ENCODE results near the gene C11orf86. TPM values are rescaled to one million over a fixed set of nuclear protein-coding genes. Genes with fewer than 3 reads are reported as not detected.
"Not testable (repeated sequence)": the region's sequence is repeated elsewhere in the genome, so short reads cannot be mapped to it uniquely, and the experiment has no call there.

Gene C11orf86
- total RNA-seq, 2 experiments from 2014 or later: not detected

- Mint-ChIP-seq H3K27ac (no peak overlapping the region), H3K27me3 (no peaks in the 10 kb centered on the region)
- CTCF ChIA-PET: no interaction called here
Measured at GRCh38 chr11:67002921-67003411, 27.9 kb downstream of the C11orf86 start.

GRCh38 chr11:67005200-67005599 is 30.1 kb downstream of the C11orf86 start:
- DNase-seq; POLR2A ChIA-PET; H3K27me3 Mint-ChIP-seq; H3K9me3 Mint-ChIP-seq; H3K4me3 Mint-ChIP-seq; intact Hi-C loops (cut with micrococcal nuclease); ATAC-seq; H3K27ac Mint-ChIP-seq; CTCF ChIA-PET; H3K4me1 Mint-ChIP-seq (ENCODE audit: low read depth); H3K36me3 Mint-ChIP-seq (ENCODE audit: low read depth): not testable (repeated sequence)

More at GRCh38 chr11:67002921-67003411, 27.9 kb downstream of the C11orf86 start:
- no peaks in the 10 kb centered on the region for H3K36me3 Mint-ChIP-seq (ENCODE audit: low read depth)
- H3K4me3 Mint-ChIP-seq: no peak overlapping the region
- H3K9me3 Mint-ChIP-seq: no peaks in the 10 kb centered on the region
- no peak for ATAC-seq
- TF ChIP-seq CTCF (IDR thresholded peaks at IDR 0.05): no peak
- POLR2A ChIA-PET: no interaction called here
- intact Hi-C loops (cut with micrococcal nuclease): no loop called here
- DNase-seq: no peak
- peaks cover 2% of the 10 kb centered on the region for H3K4me1 Mint-ChIP-seq (ENCODE audit: low read depth)

GRCh38 chr11:67006029-67006884 is 31.2 kb downstream of the C11orf86 start:
- H3K27me3 Mint-ChIP-seq: no peaks in the 10 kb centered on the region
- DNase-seq (peak; percentile 58), ATAC-seq (peak; percentile 64)
- TF ChIP-seq CTCF (IDR thresholded peaks at IDR 0.05): no peak
- H3K9me3 Mint-ChIP-seq: no peaks in the 10 kb centered on the region
- H3K36me3 Mint-ChIP-seq (ENCODE audit: low read depth): no peaks in the 10 kb centered on the region
- intact Hi-C loops (cut with micrococcal nuclease): no loop called here
- POLR2A ChIA-PET: no interaction called here
- H3K4me3 Mint-ChIP-seq: no peak overlapping the region
- CTCF ChIA-PET: no interaction called here
- peaks cover 2% of the 10 kb centered on the region for H3K4me1 Mint-ChIP-seq (ENCODE audit: low read depth)
- no peak overlapping the region for H3K27ac Mint-ChIP-seq

- POLR2A ChIA-PET: no interaction called here
- no peaks in the 10 kb centered on the region for H3K9me3 Mint-ChIP-seq
Measured at GRCh38 chr11:67007126-67007525, 32.0 kb downstream of the C11orf86 start.

GRCh38 chr11:67010296-67010905 is 35.3 kb downstream of the C11orf86 start:
- CTCF ChIA-PET: interaction anchor here (1.0 kb wide), 1 partner anchor 17 kb away, joined by 3 read pairs; no protein-coding TSS in a partner anchor
- intact Hi-C loops (cut with micrococcal nuclease): no loop called here
- peaks cover 2% of the 10 kb centered on the region for H3K4me1 Mint-ChIP-seq (ENCODE audit: low read depth)
- ATAC-seq (no peak), DNase-seq (no peak)
- POLR2A ChIA-PET: no interaction called here
- peaks cover 4% of the 10 kb centered on the region for H3K27me3 Mint-ChIP-seq
- H3K9me3 Mint-ChIP-seq: no peaks in the 10 kb centered on the region
- no peaks in the 10 kb centered on the region for H3K36me3 Mint-ChIP-seq (ENCODE audit: low read depth)
- no peak for TF ChIP-seq CTCF (IDR thresholded peaks at IDR 0.05)
- no peak overlapping the region for H3K4me3 Mint-ChIP-seq
- H3K27ac Mint-ChIP-seq: no peak overlapping the region

More at GRCh38 chr11:67007126-67007525, 32.0 kb downstream of the C11orf86 start:
- H3K27ac Mint-ChIP-seq: no peak overlapping the region
- no peak overlapping the region for H3K4me3 Mint-ChIP-seq
- H3K4me1 Mint-ChIP-seq (ENCODE audit: low read depth): peaks cover 2% of the 10 kb centered on the region
- ATAC-seq: no peak
- DNase-seq: no peak
- intact Hi-C loops (cut with micrococcal nuclease): no loop called here
- CTCF ChIA-PET: no interaction called here
- H3K36me3 Mint-ChIP-seq (ENCODE audit: low read depth): no peaks in the 10 kb centered on the region
- no peaks in the 10 kb centered on the region for H3K27me3 Mint-ChIP-seq
- TF ChIP-seq CTCF (IDR thresholded peaks at IDR 0.05): no peak
